Calu3 (cell line): ENCODE results near the gene LIPA. TPM values are rescaled to one million over a fixed set of nuclear protein-coding genes. Genes with fewer than 3 reads are reported as not detected.
"Not testable (repeated sequence)": the region's sequence is repeated elsewhere in the genome, so short reads cannot be mapped to it uniquely, and the experiment has no call there.

Source experiments
- BruUV-seq: library from RNA; stranded (reverse); fragments of 400-500 nt; replicated peaks from 2 replicates; lab custom pipeline; 2021; lab: Mats Ljungman, UMichigan
- CTCF ChIA-PET: fragments of 300-600 bp; sonication (Branson Sonifier 250); formaldehyde crosslinking; loops from one replicate; lab custom pipeline; 2022; ENCODE audit warnings: antibody characterized with exemption; lab: Charles Lee
- DNase-seq: peaks from one replicate; pipeline ENCODE4 v3.0.0; 2022
- H3K27ac Mint-ChIP-seq: one replicate; pipeline ENCODE4 v1.8.0; 2022; ENCODE audit warnings: mixed read lengths; ENCODE audit not compliant: unreplicated experiment
- H3K27me3 Mint-ChIP-seq: one replicate; pipeline ENCODE4 v1.8.0; 2022; ENCODE audit warnings: mixed read lengths; ENCODE audit not compliant: unreplicated experiment
- H3K36me3 Mint-ChIP-seq: one replicate; pipeline ENCODE4 v1.8.0; 2022; ENCODE audit warnings: mild to moderate bottlenecking, moderate library complexity, mixed read lengths; ENCODE audit not compliant: insufficient read depth, unreplicated experiment
- H3K4me1 Mint-ChIP-seq: one replicate; pipeline ENCODE4 v1.8.0; 2022; ENCODE audit warnings: mild to moderate bottlenecking, low read depth, mixed read lengths; ENCODE audit not compliant: unreplicated experiment
- H3K4me3 Mint-ChIP-seq: one replicate; pipeline ENCODE4 v1.8.0; 2022; ENCODE audit warnings: mild to moderate bottlenecking, low read depth, moderate library complexity, mixed read lengths; ENCODE audit not compliant: unreplicated experiment
- H3K9me3 Mint-ChIP-seq: one replicate; pipeline ENCODE4 v1.8.0; 2022; ENCODE audit warnings: low read depth, mixed read lengths; ENCODE audit not compliant: unreplicated experiment
- intact Hi-C: fragments of 100-400 bp; cut with micrococcal nuclease; formaldehyde crosslinking; loops from one replicate; pipeline ENCODE4 v1.10.0; 2022; ENCODE audit not compliant: unreplicated experiment
- total RNA-seq: library from RNA; stranded (reverse); gene quantifications from 2 replicates; pipeline ENCODE4 v1.2.3, GENCODE V29; 2022
- TF ChIP-seq, protein P1 (sequence below): fragments of 200-600 bp; IDR thresholded peaks from one replicate; pipeline ENCODE4 v1.8.0; 2022; ENCODE audit warnings: antibody characterized with exemption; ENCODE audit not compliant: unreplicated experiment

LIPA gene
- total RNA-seq, 1 experiment from 2014 or later: 66.7 TPM

DNA sequence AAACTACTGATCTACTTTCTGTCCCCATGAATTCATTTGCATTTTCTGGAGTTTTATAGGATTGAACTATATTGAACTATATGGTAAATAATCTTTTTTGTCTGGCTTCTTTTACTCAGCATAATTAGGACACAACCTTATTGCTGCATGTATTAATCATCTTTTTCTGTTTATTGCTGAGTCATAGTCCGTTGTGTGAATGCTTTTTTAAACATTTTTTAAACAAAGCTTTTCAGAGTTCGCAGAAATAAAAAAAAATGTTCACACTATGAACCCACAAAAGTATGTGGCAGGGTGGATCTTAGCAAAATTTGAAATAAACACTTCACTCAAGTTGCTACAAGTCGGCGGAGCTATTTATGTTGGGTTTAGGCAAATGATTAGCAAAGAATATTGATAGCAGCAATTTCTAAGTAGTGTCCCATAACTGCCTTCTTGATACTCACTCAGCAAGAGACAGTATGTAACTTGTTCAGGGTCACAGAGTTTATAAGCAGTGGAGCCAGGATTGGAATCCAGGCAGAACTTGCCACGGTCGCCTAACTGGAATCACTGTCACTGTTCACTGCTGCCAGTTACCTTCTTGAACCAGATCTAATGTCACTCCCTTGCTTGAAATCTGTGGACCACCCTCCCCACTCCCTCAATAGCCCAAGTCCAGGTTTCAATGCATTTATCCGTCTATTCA, 50.1 kb downstream of the LIPA start:
- no peaks in the 10 kb centered on the region for H3K27me3 Mint-ChIP-seq
- intact Hi-C loops: no loop called here
- no peak overlapping the region for H3K27ac Mint-ChIP-seq
- TF ChIP-seq, protein P1, sequence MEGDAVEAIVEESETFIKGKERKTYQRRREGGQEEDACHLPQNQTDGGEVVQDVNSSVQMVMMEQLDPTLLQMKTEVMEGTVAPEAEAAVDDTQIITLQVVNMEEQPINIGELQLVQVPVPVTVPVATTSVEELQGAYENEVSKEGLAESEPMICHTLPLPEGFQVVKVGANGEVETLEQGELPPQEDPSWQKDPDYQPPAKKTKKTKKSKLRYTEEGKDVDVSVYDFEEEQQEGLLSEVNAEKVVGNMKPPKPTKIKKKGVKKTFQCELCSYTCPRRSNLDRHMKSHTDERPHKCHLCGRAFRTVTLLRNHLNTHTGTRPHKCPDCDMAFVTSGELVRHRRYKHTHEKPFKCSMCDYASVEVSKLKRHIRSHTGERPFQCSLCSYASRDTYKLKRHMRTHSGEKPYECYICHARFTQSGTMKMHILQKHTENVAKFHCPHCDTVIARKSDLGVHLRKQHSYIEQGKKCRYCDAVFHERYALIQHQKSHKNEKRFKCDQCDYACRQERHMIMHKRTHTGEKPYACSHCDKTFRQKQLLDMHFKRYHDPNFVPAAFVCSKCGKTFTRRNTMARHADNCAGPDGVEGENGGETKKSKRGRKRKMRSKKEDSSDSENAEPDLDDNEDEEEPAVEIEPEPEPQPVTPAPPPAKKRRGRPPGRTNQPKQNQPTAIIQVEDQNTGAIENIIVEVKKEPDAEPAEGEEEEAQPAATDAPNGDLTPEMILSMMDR: no peak
- BruUV-seq: no TSS peak
- no peak for DNase-seq
- peaks cover under 1% of the 10 kb centered on the region for H3K36me3 Mint-ChIP-seq
- H3K4me3 Mint-ChIP-seq: no peak overlapping the region
- CTCF ChIA-PET: interaction anchor here (0.6 kb wide), 1 partner anchor 505 kb away, joined by 3 read pairs; no protein-coding TSS in a partner anchor
- peaks cover 2% of the 10 kb centered on the region for H3K4me1 Mint-ChIP-seq
- no peaks in the 10 kb centered on the region for H3K9me3 Mint-ChIP-seq

DNA sequence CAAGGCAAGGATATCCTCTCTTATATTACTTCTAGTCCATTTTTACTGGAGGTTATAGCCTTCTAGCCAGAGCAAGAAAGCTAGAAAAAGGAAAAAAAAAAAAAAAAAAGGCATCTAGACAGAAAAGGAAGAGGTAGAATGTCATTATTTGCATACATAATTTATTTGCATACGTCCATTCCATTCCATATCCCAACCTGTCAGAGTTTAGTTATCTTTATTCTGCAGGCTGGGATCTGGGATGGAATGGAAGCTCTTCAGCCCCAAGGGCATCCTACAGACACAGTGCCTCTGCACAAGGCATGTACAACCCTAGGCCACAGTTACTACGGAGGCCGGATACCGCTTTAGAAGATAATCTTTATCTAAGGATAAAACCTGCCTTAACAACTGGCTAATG, 54.1 kb downstream of the LIPA start:
- Mint-ChIP-seq H3K27ac (no peak overlapping the region), H3K36me3 (no peaks in the 10 kb centered on the region), H3K9me3 (no peaks in the 10 kb centered on the region), H3K4me3 (no peak overlapping the region), H3K27me3 (no peaks in the 10 kb centered on the region), H3K4me1 (no peaks in the 10 kb centered on the region)
- intact Hi-C loops: no loop called here
- CTCF ChIA-PET: interaction anchor here (0.6 to 0.7 kb wide), 5 partner anchors 16 to 452 kb away, joined by 3 to 6 read pairs (median 4); no protein-coding TSS in a partner anchor
- TF ChIP-seq, protein P1: no peak
- BruUV-seq: no TSS peak
- DNase-seq: no peak

DNA sequence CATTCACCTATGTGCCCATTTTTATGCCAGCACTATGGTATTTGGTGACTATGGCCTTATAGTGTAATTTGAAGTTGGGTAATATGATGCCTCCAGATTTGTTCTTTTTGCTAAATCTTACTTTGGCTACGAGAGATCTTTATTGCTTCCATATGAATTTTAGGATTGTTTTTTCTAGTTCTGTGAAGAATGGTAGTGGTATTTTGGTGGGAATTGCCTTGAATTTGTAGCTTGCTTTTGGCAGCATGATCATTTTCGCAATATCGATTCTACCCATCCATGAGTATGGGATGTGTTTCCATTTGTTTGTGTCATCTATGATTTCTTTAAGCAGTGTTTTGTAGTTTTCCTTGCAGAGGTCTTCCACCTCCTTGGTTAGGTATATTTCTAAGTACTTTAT, 60.3 kb downstream of the LIPA start:
- BruUV-seq, CTCF ChIA-PET, DNase-seq, H3K9me3 Mint-ChIP-seq, H3K27ac Mint-ChIP-seq, H3K36me3 Mint-ChIP-seq, H3K27me3 Mint-ChIP-seq, H3K4me1 Mint-ChIP-seq, H3K4me3 Mint-ChIP-seq, intact Hi-C loops: not testable (repeated sequence)

DNA sequence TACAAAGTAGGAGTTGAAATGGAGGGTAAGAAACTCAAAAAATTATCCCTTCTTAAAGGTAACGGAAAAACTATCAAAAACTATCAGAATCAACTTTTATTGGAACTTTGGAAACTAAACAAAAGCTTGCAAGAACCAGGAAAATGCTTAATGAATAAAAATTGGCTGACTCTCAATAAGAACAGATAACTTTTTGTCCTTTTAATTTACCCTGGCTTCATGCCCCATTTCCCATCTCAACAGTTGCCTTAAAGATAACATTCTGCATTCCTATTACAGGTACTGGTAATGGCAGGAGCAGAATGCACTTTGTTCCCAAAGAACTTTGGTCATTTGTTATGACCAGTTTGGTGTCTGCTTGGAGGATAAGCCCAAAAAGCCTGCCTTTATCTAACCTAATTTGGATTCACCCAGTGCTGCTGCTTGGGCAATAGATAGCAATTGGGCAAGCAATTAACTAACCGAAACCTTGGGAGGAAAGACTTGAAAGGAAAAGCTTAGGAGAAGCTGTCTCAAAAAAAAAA, 62.3 kb downstream of the LIPA start:
- Mint-ChIP-seq H3K4me3 (no peak overlapping the region), H3K4me1 (no peaks in the 10 kb centered on the region), H3K27ac (no peak overlapping the region), H3K9me3 (no peaks in the 10 kb centered on the region), H3K36me3 (no peaks in the 10 kb centered on the region), H3K27me3 (no peaks in the 10 kb centered on the region)
- DNase-seq: no peak
- TF ChIP-seq, protein P1: no peak
- BruUV-seq: no TSS peak
- intact Hi-C loops: no loop called here
- CTCF ChIA-PET: no interaction called here

DNA sequence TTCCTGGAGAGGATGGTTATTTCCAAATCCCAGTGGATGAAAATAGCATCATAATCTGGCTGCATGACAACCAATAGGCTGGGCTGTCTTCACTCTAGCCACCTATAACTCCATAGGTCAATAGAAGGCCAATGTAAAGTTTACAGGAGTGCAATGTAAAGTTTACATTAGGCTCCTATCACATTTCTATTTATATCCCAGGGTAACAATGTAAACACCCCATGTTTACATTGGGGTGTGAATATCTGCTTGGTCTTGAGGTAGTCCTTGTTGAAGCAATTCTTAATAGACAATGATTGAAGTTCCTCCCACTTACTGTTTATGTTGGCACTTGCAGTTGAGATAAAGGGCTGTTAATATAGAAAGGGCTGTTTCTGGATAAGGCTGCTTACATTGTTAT, 65.9 kb downstream of the LIPA start:
- H3K9me3 Mint-ChIP-seq: no peaks in the 10 kb centered on the region
- CTCF ChIA-PET: no interaction called here
- no TSS peak for BruUV-seq

More for the DNA sequence above, 65.9 kb downstream of the LIPA start:
- Mint-ChIP-seq H3K4me3 (no peak overlapping the region), H3K4me1 (no peaks in the 10 kb centered on the region), H3K27me3 (no peaks in the 10 kb centered on the region), H3K36me3 (no peaks in the 10 kb centered on the region), H3K27ac (no peak overlapping the region)
- DNase-seq: no peak
- TF ChIP-seq, protein P1: no peak
- intact Hi-C loops: no loop called here
